GM19395 (cell line): ENCODE results near the gene FAM171A1.
"Not testable (repeated sequence)": the region's sequence is repeated elsewhere in the genome, so short reads cannot be mapped to it uniquely, and the experiment has no call there.

Experiments used
- ATAC-seq: cut with Tn5 transposase; IDR thresholded peaks from one replicate; pipeline ENCODE4 v1.9.1; 2021; ENCODE audit warnings: mild to moderate bottlenecking, moderate library complexity; ENCODE audit not compliant: unreplicated experiment

FAM171A1 gene

DNA sequence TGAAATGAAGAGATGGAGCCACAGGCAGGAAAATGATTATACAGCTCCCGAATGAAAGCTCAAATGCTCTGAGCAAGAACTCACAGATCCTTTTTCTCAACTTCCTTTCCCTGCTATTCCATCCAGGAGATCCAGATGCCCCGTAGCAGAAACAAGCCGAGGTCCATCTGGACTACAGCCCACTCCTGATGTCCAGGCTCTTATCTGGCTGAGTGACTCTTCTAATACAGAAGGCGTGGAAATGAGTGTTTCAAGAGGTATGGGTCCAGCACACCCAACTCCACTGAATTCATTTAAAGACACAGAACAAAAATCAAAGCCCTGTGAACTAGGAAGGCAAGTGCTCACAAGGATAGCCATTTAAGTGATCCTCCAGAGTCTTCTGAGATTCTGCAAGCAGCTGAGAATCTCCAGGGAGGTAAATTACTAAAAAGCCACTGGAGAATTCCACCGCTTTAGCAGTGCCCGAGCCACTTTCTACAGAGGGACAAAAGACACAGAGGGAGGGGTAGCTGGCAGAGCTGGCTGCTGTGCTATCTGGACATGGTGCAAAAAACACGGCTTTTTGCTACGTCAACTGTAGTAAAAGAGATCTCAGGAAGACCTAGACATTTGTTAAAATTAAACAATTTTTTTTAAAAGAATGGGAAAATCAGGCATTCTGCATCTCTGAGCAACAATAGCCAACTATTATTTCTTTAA lies 24.5 kb downstream of the FAM171A1 start:
- ATAC-seq = no peak

DNA sequence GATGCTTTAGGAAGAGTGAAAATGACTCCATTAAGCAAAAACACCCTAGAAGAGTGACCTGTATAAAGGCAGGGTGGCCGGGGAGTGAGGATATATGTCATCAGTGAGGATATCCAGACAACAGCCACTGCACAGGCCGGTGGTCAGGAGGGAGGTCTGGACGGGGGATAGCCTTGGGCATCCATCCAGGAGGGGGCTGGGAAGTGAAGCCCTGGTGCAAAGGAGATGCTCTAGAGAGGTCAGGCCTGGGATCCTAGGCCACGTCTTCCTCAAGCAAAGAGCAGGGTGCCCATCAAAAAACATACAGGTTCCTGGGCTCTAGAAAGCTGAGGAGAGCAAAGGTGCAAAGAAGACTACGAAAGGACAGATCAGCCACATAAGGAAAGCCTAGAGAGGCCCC lies 25.6 kb downstream of the FAM171A1 start:
- no peak for ATAC-seq

DNA sequence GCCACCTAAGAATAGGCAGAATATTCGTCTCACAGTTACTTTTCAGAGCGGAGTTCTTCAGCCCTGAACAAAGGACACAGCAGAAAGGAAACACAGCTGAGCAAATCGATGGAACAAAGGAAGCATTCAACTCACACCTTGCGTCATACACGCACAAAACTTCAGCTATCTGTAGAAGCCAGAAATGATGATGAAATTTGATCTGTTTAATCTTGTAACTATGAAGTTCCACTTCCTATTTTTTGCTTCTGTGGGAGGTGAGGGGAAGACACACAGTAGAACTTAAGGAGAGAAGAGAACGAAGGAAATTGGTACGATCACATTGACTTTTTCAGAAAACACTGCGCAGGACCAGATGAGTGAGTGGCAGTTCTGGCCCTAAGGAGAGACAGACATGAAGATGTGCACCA lies 26.2 kb downstream of the FAM171A1 start:
- no peak for ATAC-seq

DNA sequence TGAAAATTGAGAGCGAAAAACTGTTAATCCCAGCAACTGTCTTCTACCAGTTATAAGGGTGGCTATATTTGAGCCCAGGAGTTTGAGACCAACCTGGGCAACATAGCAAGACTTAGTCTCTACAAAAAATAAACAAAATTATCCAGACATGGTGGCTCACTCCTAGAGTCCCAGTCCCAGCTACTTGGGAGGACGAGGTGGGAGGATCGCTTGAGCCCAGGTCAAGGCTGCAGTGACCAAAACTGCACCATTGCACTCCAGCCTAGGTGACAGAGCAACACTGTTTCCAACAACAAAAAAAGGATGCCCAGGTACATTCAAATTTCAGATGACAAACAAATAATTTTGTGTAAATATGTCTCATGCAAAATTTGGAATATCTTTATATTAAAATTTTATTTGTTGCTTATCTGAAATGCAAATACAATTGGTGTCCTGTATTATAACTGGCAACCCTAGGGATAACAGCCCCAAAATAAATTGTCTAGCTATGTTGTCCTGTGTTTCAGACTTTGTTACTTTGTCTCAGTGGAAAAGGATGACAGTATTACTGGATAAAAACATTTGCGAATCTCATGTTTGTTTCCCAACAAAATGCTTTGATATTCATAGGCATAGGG lies 26.7 kb downstream of the FAM171A1 start:
- no peak for ATAC-seq

DNA sequence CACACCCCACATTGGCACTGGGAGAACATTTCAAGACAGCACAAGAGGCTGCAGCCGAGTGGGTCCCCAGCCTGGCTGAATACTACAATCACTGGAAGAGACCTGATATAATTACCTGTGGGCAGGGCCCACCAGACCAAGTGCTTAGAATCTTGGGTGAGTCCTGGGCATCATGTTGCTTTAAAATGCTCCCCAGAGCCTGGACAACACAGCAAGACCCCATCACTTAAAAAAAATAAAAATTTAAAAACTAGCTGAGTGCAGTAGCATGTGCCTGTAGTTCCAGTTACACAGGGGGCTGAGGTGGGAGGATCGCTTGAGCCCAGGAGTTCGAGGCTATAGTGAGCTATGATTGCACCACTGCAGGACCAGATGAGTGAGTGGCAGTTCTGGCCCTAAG lies 28.1 kb downstream of the FAM171A1 start:
- ATAC-seq = no peak

DNA sequence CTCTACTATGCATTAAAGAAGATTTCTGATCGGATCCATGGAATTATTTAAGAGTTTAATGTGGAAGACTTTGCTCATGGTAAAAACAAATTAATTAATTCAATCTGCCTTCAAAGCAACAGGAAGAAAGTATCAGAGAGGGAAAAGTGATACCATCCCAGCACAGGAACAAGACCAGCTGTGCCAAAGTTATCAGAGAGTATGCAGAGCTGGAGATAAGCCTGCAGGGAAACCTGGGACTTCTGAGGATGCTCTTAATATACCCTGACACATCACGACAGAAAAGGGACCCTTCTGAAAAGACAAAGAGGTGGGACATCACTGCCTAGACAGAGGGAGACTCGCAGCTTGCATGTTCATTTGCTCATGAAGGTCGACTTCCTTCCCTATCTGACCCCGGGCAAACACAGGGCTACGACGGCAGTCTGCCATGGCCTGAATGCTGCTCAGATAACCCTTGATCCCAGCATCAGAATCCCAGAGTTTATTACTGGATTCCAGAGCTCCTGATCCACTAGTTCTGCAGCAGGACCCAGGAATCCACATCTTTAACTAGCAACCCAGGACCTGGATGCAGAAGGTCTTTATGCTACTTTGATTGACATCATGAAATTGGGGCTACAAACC lies 29.5 kb downstream of the FAM171A1 start:
- ATAC-seq = no peak

DNA sequence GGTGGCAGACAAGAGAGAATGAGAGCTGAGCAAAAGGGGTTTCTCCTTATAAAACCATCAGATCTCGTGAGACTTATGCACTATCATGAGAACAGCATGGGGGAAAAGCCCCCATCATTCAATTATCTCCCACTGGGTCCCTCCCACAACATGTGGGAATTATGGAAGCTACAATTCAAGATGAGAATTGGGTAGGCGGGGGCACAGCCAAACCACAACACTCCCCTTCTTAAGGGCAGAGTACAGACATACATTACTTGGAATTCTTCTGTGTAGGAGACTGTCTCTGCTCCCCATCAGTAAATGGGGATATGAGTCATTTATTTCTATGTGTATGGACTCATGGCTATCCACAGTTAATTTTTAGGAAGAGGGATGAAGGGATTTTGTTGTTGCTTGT lies 31.2 kb downstream of the FAM171A1 start:
- ATAC-seq = no peak

DNA sequence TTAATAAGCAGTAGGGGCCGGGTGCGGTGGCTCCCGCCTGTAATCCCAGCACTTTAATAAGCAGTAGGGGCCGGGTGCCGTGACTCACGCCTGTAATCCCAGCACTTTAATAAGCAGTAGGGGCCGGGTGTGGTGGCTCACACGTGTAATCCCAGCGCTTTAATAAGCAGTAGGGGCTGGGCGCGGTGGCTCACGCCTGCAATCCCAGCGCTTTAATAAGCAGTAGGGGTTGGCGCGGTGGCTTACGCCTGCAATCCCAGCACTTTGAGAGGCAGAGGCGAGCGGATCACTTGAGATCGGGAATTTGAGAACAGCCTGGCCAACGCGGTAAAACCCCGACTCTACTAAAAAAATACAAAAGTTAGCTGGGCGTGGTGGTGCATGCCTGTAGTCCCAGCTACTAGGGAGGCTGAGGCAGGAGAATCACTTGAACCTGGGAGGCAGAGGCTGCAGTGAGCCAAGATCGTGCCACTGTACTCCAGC lies 33.6 kb downstream of the FAM171A1 start:
- not testable (repeated sequence) for ATAC-seq

DNA sequence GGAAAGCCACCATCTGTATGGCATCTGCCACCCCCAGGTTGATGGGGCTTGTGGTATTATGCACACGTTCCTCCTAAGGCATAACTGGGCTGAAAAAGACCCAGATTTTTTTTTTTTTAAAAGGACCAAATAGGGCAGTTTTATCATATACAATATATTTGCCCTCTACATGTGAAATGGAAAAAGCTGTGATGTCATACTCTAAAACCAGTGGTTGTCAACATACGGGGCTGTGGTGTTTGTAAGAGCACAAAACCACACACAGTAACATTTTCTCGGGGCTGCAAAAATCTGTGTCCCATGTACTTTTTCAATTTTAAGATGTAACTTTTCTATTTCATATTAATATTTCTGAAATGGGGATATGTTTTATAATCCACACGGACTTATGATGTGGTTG lies 34.9 kb downstream of the FAM171A1 start:
- no peak for ATAC-seq

DNA sequence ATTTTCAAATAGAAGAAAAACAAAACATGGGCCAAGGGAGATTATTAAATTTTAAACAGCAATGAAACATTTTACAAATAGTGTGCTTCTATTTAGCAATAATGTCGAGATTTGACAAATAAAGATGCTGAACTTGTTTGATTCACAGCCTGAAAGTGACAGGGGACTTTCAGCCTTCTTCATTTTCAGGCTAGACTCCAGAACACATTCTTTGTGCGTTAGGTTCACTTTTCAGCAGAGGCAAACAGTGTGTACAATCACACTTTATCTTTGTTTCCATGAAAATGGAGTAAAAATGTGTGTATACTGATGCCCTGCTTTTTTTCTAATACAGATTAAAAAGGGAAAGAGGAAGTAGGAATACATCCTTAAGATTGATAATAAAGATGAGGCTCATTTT lies 35.6 kb downstream of the FAM171A1 start:
- no peak for ATAC-seq

DNA sequence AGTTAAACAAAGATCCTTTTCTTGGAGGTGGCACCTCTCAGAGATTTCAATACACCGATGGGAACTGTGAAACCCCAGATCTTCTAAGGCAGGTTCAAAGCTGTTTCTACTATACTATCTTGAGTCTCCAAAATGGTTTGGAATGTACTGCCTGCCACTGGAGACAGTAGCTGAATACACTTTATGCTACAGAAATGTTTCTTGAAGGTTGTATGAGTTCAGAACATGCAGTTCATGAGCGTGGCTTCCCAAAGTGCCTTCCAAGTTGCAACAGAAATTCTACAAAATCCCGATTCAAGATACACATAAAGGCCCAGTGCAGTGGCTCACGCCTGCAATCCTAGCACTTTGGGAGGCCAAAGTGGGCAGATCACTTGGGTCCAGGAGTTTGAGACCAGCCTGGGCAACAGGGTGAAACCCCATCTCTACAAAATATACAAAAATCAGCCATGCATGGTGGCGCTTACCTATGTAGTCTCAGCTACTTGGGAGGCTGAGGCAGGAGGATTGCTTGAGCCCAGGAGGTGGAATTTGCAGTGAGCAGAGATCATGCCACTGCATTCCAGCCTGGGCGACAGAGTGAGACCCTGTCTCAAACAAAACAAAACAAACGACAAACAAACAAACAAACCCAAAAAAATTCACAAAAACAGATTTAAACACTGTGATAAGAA lies 36.3 kb downstream of the FAM171A1 start:
- no peak for ATAC-seq

DNA sequence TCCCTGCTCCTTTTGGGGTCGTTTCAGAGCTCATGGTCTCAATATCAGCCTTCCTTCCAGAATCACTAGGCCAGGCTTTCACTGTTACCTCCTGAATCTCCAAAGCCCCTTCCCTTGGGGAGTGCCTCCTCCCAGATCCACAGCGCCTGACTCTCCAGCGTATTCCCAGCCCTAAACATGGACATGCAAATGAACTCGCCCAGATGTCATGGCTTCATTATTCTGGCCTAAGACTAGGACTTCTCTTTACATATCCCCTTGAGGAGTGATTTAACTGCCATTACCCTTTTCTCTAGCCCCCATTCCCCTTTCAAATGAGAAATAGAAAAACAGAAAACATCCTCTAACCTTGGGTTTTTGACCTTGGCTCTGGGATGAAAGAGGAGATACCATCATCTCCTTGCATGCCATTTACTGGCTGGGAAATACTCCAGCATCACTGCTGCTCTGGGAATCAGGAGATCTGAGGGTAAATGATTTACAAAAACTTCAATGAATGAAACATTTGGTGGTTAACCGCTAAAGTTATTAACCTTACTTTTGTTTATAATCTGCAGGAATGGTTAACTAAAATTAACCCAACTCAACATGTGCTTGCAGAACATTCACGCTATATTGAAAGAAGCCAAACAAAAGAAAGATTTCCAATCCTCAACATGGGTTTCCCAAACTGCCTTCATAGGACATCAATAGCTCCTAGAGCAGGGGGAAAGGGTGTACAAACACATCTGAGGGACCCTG lies 37.0 kb downstream of the FAM171A1 start:
- ATAC-seq = no peak

DNA sequence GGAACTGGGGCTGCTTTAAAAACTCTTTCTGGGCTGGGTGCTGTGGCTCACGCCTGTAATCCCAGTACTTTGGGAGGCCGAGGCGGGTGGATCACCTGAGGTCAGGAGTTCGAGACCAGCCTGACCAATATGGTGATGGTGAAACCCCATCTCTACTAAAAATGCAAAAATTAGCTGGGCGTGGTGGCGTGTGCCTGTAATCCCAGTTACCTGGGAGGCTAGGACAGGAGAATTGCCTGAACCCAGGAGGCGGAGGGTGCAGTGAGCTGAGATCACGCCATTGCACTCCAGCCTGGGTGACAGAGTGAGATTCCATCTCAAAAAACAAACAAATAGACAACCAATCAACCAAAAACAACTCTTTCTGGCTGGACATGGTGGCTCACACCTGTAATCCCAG lies 37.9 kb downstream of the FAM171A1 start:
- ATAC-seq = not testable (repeated sequence)

DNA sequence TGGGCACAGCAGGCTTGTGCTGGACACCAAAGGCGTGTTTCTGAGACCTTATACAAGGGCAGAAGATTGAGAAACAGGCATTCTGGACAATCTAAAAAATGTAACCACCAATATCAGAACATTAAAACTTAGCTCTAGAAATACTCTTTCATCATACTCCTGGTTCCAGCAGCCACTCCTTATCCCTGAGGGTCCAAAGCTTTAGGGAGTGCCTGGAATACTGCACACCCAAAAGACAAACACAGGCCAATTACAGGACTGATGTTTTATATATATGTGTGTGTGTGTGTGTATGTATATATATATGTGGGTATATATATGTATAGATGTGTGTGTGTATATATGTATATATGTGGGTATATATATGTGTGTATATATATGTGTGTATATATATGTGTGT lies 39.6 kb downstream of the FAM171A1 start:
- no peak for ATAC-seq

DNA sequence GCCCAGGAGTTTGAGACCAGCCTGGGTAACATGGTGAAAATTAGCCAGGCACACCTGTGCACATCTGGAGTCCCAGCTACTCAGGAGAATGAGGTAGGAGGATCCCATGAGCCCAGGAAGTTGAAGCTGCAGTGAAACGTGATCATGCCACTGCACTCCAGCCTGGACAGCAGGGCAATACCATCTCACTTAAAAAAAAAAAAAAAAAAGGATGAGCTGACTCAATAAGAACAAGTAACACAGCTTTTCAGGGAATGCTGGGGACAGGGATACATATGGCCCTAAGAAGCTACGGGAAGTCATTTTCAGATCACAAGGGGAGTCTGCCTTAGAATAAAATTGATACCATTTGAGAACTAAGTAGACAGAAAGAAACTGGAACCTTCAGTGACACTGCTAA lies 41.7 kb downstream of the FAM171A1 start:
- ATAC-seq = no peak

DNA sequence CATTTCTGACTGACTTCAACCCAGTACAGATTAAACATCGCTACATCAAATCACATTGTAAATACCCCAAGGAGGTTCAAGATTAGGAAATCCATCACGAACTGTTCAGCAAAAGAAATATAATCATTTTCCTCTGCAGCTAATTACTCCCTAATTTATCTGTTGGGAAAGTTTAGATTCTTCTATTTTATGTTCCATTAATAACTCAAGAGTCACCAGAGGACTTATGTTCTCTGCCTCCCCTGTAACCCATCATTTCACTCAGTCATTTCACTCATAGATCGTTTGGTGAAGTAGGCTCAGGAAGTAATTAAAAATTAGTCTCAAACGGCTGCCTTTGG lies 45.2 kb downstream of the FAM171A1 start:
- ATAC-seq = no peak

DNA sequence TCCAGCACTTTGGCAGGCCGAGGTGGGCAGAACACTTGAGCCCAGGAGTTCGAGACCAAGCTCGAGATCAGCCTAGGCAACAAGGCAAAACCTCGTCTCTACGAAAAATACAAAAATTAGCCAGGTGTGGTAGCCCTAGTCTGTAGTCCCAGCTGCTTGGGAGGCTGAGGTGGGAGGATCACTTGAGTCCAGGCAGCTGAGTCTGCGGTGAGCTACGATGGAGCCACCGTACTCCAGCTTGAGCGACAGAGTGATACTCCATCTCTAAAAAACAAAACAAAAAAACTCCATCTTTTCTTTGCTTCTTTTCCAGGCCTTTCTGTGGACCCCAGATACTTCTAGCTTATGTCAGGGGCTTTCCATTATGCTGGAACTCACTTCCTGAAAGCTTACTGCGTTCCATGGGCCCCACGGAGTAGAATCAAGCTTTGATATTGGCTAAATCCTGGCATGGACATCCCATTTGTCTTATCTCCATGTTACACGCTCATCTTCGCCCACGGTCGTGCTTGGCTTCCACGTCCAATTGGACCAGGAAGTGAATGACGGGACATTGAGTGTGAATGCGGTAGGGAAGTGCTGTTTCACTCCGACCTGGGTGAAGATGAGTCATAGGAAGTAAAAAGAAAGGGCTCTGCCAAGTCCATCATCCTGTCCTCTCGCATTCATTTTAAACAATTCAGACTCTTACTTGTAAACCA lies 45.7 kb downstream of the FAM171A1 start:
- no peak for ATAC-seq

DNA sequence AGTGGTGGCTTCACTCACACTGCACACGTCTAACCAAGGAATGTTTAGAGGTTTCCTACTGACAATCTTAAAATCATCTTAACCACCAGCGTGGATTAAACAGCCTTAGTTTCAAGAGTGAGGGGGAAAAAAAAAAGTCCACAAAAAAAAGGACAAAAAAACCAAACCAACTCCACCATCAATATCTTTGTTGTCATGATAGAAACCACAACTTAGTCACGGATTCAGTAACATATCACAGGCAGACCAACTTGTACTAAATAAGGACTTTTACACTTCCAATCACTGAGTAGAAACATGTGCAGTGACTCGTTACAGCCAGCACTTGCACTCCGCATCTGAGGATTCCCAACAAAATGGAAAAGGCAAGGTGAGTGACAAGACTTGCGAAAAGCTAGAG lies 46.5 kb downstream of the FAM171A1 start:
- ATAC-seq = no peak

DNA sequence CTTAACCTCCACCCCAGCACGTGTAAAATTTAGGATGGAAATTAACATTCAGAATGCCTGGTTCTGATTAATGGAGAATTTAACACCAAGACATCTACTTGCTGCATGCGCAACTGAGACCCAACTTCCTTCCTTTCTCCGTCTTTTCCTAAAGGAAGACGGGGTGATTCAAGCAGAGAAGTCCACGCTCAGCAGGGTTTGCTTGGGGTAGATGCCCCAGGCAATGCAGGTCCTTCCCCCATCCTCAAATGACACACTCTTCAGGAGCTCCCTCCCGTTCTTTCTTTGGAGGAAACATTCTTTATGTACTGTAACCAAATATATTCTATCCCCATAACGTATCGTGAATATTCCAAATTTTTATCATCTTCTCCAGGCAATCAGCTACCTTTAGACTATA lies 47.0 kb downstream of the FAM171A1 start:
- ATAC-seq = no peak

DNA sequence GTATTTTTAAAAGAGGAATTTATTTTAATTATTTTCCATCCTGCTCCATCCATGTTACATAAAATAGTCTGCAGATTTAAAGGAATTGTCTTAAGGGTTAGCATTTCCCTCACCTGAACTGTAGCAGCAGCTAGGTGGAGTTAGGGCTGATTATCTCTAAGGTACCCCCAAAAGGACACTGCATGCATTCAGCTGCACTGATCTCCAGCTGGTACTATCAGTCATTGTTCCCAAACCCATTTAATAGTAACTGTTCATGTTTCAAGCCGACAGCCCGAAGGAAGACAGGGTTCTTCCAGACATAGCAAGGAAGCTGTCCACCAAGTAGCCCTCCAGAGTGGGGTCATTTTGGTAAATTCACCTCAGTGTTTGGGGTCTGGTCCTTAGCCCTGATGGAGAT lies 48.7 kb downstream of the FAM171A1 start:
- no peak for ATAC-seq
